Spleen (tissue), 7 donors: ENCODE data around the gene CAMSAP2.

Source experiments
- CTCF ChIP-seq, 11 experiments: fragments of 200-600 bp in 7 of 11; fragments of 450-650 bp in 4 of 11; sonication (generic) in 4 of 11; IDR thresholded peaks in 8 of 11; conservative IDR thresholded peaks in 3 of 11; 1 replicate in 7 of 11; 2 replicates in 4 of 11; pipeline versions ENCODE4 v1.4.0 to v1.8.0; 2016 to 2021; ENCODE audit warnings: antibody characterized with exemption in 11 of 11, inconsistent platforms in 4 of 11, mild to moderate bottlenecking in 1 of 11
- POLR2A ChIP-seq, 3 donors: fragments of 450-650 bp; IDR thresholded peaks; one replicate each; pipeline ENCODE4 v1.5.1; 2017; ENCODE audit warnings: antibody characterized with exemption in 3 of 3, mild to moderate bottlenecking in 1 of 3
- donor health status: DM: no; HTN: no; CAD: no; lungs with moderate emphysema.
- donor health status: DM: no; HTN: no; CAD: no.
- donor health status: DM: no; HTN: no; CAD: no.

- TF ChIP-seq CTCF (IDR thresholded peaks at IDR 0.05 in 8 of 11, conservative IDR thresholded peaks at IDR 0.05 in 3 of 11) (no peak), POLR2A (IDR thresholded peaks at IDR 0.05) (no peak)
These were observed 154.3 kb downstream of the CAMSAP2 start for GRCh38 chr1:200892958-200893357.
